ENCODE data around the gene IL6.

GRCh38 chr7:22681852-22682657 lies 44.9 kb upstream of the IL6 start:
- no peak for TF ChIP-seq RCOR1 (IDR thresholded peaks at IDR 0.05; ENCODE audit: low read depth, low read length)
- no peak for TF ChIP-seq CTCF (IDR thresholded peaks at IDR 0.05)

Measured in A549 (cell line).